Activated CD8-positive, alpha-beta T cell treated with anti-CD3 and anti-CD28 coated beads for 36 hours (primary cell): ENCODE data around the gene RAB40B. TPM values are rescaled to one million over a fixed set of nuclear protein-coding genes. Genes with fewer than 3 reads are reported as not detected.

Experiments used
- ATAC-seq: fragments of 200-7000 bp; cut with Tn5 transposase; one replicate; pipeline ENCODE4 v1.10.0; 2021; ENCODE audit warnings: mild to moderate bottlenecking, moderate library complexity
- CTCF ChIA-PET: fragments of 350-600 bp; sonication (Branson Sonifier 250); formaldehyde crosslinking; loops from one replicate; lab custom pipeline; 2021; ENCODE audit warnings: antibody characterized with exemption; lab: Charles Lee
- POLR2A ChIA-PET: fragments of 350-600 bp; sonication (Branson Sonifier 250); formaldehyde crosslinking; loops from one replicate; lab custom pipeline; 2021; ENCODE audit warnings: antibody characterized with exemption; lab: Charles Lee
- DNase-seq: peaks from one replicate; pipeline ENCODE4 v3.0.0-alpha.2; 2020
- H3K27ac Mint-ChIP-seq: one replicate; pipeline ENCODE4 v1.8.0; 2021; ENCODE audit warnings: mild to moderate bottlenecking, mixed read lengths
- H3K27me3 Mint-ChIP-seq: one replicate; pipeline ENCODE4 v1.8.0; 2021; ENCODE audit warnings: mixed read lengths
- H3K36me3 Mint-ChIP-seq: one replicate; pipeline ENCODE4 v1.8.0; 2021; ENCODE audit warnings: low read depth, mixed read lengths
- H3K4me1 Mint-ChIP-seq: one replicate; pipeline ENCODE4 v1.8.0; 2021; ENCODE audit warnings: low read depth, mixed read lengths
- H3K4me3 Mint-ChIP-seq: one replicate; pipeline ENCODE4 v1.8.0; 2021; ENCODE audit warnings: mild to moderate bottlenecking, moderate library complexity, mixed read lengths
- H3K9me3 Mint-ChIP-seq: one replicate; pipeline ENCODE4 v1.8.0; 2021; ENCODE audit warnings: mixed read lengths
- CTCF ChIP-seq: fragments of 200-600 bp; IDR thresholded peaks from one replicate; pipeline ENCODE4 v1.8.0; 2022; ENCODE audit warnings: antibody characterized with exemption, mild to moderate bottlenecking
- intact Hi-C: fragments of 100-400 bp; cut with micrococcal nuclease; formaldehyde crosslinking; loops from one replicate; pipeline ENCODE4 v1.10.0; 2022
- total RNA-seq, 2 experiments: library from RNA; stranded (reverse); gene quantifications; one replicate each; pipeline ENCODE4 v1.2.3, GENCODE V29; 2021

The RAB40B gene
- total RNA-seq, 2 experiments from 2014 or later, result 1.6 to 3.4 TPM

- ATAC-seq, result no peak
- TF ChIP-seq CTCF, result no peak
- Mint-ChIP-seq H3K9me3 (no peaks in the 10 kb centered on the region), H3K36me3 (no peaks in the 10 kb centered on the region), H3K4me3 (no peak overlapping the region), H3K27me3 (no peaks in the 10 kb centered on the region), H3K4me1 (peaks cover 12% of the 10 kb centered on the region), H3K27ac (no peak overlapping the region)
- intact Hi-C loops, result no loop called here
- ChIA-PET CTCF (interaction anchor here (1.3 kb wide), 2 partner anchors 62 to 68 kb away, joined by 3 read pairs; no protein-coding TSS in a partner anchor), POLR2A (interaction anchor here (1.0 kb wide), 1 partner anchor 22 kb away, joined by 3 read pairs; no protein-coding TSS in a partner anchor)
- no peak for DNase-seq
These were observed 14.7 kb upstream of the RAB40B start for GRCh38 chr17:82713071-82713723.

GRCh38 chr17:82710499-82711232 lies 12.2 kb upstream of the RAB40B start:
- intact Hi-C loops, result no loop called here
- ATAC-seq, result no peak
- H3K27ac Mint-ChIP-seq, result no peak overlapping the region
- POLR2A ChIA-PET, result no interaction called here
- CTCF ChIA-PET, result no interaction called here
- no peaks in the 10 kb centered on the region for H3K36me3 Mint-ChIP-seq
- peaks cover 8% of the 10 kb centered on the region for H3K4me1 Mint-ChIP-seq
- no peaks in the 10 kb centered on the region for H3K27me3 Mint-ChIP-seq
- DNase-seq, result no peak
- H3K9me3 Mint-ChIP-seq, result no peaks in the 10 kb centered on the region
- TF ChIP-seq CTCF, result no peak
- no peak overlapping the region for H3K4me3 Mint-ChIP-seq

GRCh38 chr17:82709676-82710498 lies 11.4 kb upstream of the RAB40B start:
- no peak for DNase-seq
- no peaks in the 10 kb centered on the region for H3K9me3 Mint-ChIP-seq
- H3K36me3 Mint-ChIP-seq, result no peaks in the 10 kb centered on the region
- no peaks in the 10 kb centered on the region for H3K27me3 Mint-ChIP-seq
- intact Hi-C loops, result no loop called here
- H3K4me1 Mint-ChIP-seq, result peaks cover 7% of the 10 kb centered on the region
- no peak for ATAC-seq
- no peak overlapping the region for H3K4me3 Mint-ChIP-seq
- CTCF ChIA-PET, result no interaction called here
- no peak for TF ChIP-seq CTCF
- H3K27ac Mint-ChIP-seq, result no peak overlapping the region
- POLR2A ChIA-PET, result interaction anchor here (1.0 kb wide), 1 partner anchor 54 kb away, joined by 3 read pairs; no protein-coding TSS in a partner anchor

- H3K9me3 Mint-ChIP-seq, result no peaks in the 10 kb centered on the region
- no peaks in the 10 kb centered on the region for H3K36me3 Mint-ChIP-seq
- no peak overlapping the region for H3K27ac Mint-ChIP-seq
- ChIA-PET POLR2A (interaction anchor here (1.0 kb wide), 1 partner anchor 55 kb away, joined by 3 read pairs; no protein-coding TSS in a partner anchor), CTCF (interaction anchor here (1.6 kb wide), 1 partner anchor 7 kb away, joined by 3 read pairs; the partner anchor contains the start of gene FN3KRP)
- TF ChIP-seq CTCF, result no peak
- H3K4me1 Mint-ChIP-seq, result peaks cover 7% of the 10 kb centered on the region
- no peaks in the 10 kb centered on the region for H3K27me3 Mint-ChIP-seq
- ATAC-seq, result no peak
- intact Hi-C loops, result no loop called here
- no peak for DNase-seq
- no peak overlapping the region for H3K4me3 Mint-ChIP-seq
These were observed 10.7 kb upstream of the RAB40B start for GRCh38 chr17:82709024-82709675.
